ENCODE measurements around the gene ARL16.

The ARL16 gene

GRCh38 chr17:81647640-81648012, 36.0 kb downstream of the ARL16 start:
- in situ Hi-C loops (cut with MboI; ENCODE audit: low sequenced_read_pairs) = no loop called here

- in situ Hi-C loops (cut with MboI; ENCODE audit: low sequenced_read_pairs) = no loop called here
Observed at GRCh38 chr17:81646869-81647600, 36.6 kb downstream of the ARL16 start.

DNA sequence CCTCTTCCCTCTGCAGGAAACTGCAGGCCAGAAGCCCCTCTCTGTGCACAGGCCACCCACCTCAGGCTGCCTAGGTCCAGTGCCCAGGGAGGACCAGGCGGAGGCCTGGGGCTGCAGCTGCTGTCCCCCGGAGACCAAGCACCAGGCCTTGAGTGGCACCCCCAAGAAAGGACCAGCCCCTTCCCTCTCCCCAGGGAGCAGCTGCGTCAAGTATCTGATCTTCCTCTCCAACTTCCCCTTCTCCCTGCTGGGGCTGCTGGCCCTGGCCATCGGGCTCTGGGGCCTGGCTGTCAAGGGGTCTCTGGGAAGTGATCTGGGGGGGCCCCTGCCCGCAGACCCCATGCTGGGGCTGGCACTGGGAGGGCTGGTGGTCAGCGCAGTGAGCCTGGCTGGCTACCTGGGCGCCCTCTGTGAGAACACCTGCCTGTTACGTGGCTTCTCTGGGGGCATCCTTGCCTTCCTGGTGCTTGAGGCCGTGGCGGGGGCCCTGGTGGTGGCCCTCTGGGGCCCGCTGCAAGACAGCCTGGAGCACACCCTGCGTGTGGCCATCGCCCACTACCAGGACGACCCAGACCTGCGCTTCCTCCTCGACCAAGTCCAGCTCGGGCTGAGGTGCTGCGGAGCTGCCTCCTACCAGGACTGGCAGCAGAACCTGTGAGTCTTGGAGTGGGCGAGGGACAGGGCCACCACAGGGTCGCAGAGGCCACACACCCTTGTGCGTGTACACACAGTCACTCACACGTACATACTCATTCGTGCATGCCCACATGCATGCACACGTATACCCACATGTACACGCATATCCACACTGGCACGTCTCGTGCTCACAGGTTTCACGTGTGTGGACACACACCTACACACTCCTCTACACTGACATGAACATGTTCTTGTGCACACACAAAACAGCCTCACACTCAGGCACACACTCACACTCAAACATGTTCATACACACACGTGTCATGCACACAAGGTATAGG, 38.3 kb downstream of the ARL16 start:
- in situ Hi-C loops (cut with MboI; ENCODE audit: low sequenced_read_pairs) = no loop called here

DNA sequence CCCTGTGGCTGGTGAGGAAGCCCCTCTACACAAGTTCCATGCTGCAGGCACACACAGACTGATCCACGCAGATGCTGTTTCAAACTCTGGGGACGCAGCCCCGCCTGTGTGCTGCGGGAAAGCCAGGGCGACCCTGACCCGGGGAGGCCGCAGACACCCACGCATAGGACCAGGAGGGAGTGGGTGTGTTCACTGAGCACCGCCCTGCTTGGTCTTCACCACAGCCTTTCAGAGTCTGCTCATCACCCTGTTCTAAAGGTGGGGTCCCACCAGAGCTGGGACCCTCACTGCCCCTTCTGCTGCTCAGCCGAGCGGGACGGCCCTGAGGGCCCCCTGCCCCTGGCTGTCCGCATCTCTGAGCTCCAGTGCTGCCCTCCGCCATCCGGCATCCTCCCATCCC, 39.1 kb downstream of the ARL16 start:
- in situ Hi-C loops (cut with MboI; ENCODE audit: low sequenced_read_pairs) = no loop called here

- in situ Hi-C loops (cut with MboI; ENCODE audit: low sequenced_read_pairs) = no loop called here
Observed at GRCh38 chr17:81641825-81642489, 41.6 kb downstream of the ARL16 start.

- in situ Hi-C loops (cut with MboI; ENCODE audit: low sequenced_read_pairs) = no loop called here
Observed at GRCh38 chr17:81640011-81640410, 43.6 kb downstream of the ARL16 start.

GRCh38 chr17:81638683-81639082, 44.9 kb downstream of the ARL16 start:
- in situ Hi-C loops (cut with MboI; ENCODE audit: low sequenced_read_pairs) = no loop called here

GRCh38 chr17:81636505-81637288, 46.9 kb downstream of the ARL16 start, which contains the start of the genes NPLOC4 and TSPAN10:
TSS of gene NPLOC4 (minus strand) at chr17:81637112. CDS start at chr17:81636930, 182 bp downstream.
TSS of gene TSPAN10 (plus strand) at chr17:81637196. CDS start at chr17:81642413, 5,217 bp downstream.
- in situ Hi-C loops (cut with MboI; ENCODE audit: low sequenced_read_pairs) = no loop called here

GRCh38 chr17:81635973-81636504, 47.6 kb downstream of the ARL16 start:
- in situ Hi-C loops (cut with MboI; ENCODE audit: low sequenced_read_pairs) = no loop called here

GRCh38 chr17:81635431-81635830, 48.2 kb downstream of the ARL16 start:
- in situ Hi-C loops (cut with MboI; ENCODE audit: low sequenced_read_pairs) = no loop called here

DNA sequence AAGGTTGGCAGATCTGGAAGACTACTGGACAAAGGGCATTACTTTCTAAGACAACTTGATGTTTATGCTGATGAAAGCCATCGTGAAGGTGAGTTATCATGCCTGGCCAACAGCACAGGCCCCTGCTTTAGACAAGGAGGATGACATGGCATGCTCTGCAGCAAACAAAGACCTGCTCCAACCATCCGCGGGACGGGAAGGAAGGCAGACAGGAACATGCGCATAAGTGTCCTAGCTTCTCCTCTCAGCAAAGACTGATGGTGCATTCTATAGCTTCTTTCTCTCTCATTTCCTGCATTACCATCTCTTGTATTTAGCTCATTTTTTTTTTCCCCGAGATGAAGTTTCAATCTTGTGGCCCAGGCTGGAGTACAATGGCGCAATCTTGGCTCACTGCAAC, 52.1 kb downstream of the ARL16 start:
- in situ Hi-C loops (cut with MboI; ENCODE audit: low sequenced_read_pairs) = no loop called here

Measured in hTERT RPE-1 (cell line).